Stimulated activated CD8-positive, alpha-beta memory T cell treated with anti-CD3 and anti-CD28 coated beads, Interleukin-15, amount 100 ng/mL, for 48 hours (primary cell): Measurements from ENCODE around the gene GPR63.

Experiments used
- DNase-seq, 2 donors: peaks; one replicate each; pipeline ENCODE4 v3.0.0-alpha.2; 2020; ENCODE audit warnings: low read depth in 2 of 2

GPR63 gene

GRCh38 chr6:96821034-96821433, 16.2 kb downstream of the GPR63 start:
- DNase-seq, result no peak

GRCh38 chr6:96816301-96816817, 20.9 kb downstream of the GPR63 start:
- DNase-seq, result no peak

- DNase-seq, result no peak
Observed at GRCh38 chr6:96814625-96815024, 22.7 kb downstream of the GPR63 start.

GRCh38 chr6:96812077-96812703, 25.1 kb downstream of the GPR63 start:
- DNase-seq, result no peak

GRCh38 chr6:96811670-96812069, 25.6 kb downstream of the GPR63 start:
- no peak for DNase-seq

GRCh38 chr6:96811136-96811535, 26.1 kb downstream of the GPR63 start:
- DNase-seq, result no peak

GRCh38 chr6:96809119-96809518, 28.2 kb downstream of the GPR63 start:
- DNase-seq, result no peak

- DNase-seq, result no peak
Observed at GRCh38 chr6:96803106-96803481, 34.2 kb downstream of the GPR63 start.

GRCh38 chr6:96795481-96795880, 41.8 kb downstream of the GPR63 start:
- no peak for DNase-seq

- DNase-seq, result no peak
Observed at GRCh38 chr6:96794980-96795379, 42.3 kb downstream of the GPR63 start.

- DNase-seq, result no peak
Observed at GRCh38 chr6:96792561-96793190, 44.6 kb downstream of the GPR63 start.

- DNase-seq, result no peak
Observed at GRCh38 chr6:96789871-96790270, 47.4 kb downstream of the GPR63 start.

- DNase-seq, result no peak
Observed at GRCh38 chr6:96787846-96788580, 49.3 kb downstream of the GPR63 start.

GRCh38 chr6:96786336-96786735, 50.9 kb downstream of the GPR63 start:
- DNase-seq, result no peak

- no peak for DNase-seq
Observed at GRCh38 chr6:96784650-96785049, 52.6 kb downstream of the GPR63 start.

GRCh38 chr6:96783307-96783706, 54.0 kb downstream of the GPR63 start:
- DNase-seq, result no peak

- DNase-seq, result no peak
Observed at GRCh38 chr6:96781557-96781956, 55.7 kb downstream of the GPR63 start.

GRCh38 chr6:96777113-96777512, 60.2 kb downstream of the GPR63 start:
- no peak for DNase-seq

- no peak for DNase-seq
Observed at GRCh38 chr6:96775727-96776400, 61.4 kb downstream of the GPR63 start.

GRCh38 chr6:96766769-96767168, 70.5 kb downstream of the GPR63 start:
- DNase-seq, result no peak

GRCh38 chr6:96762599-96762998, 74.7 kb downstream of the GPR63 start:
- no peak for DNase-seq

- no peak for DNase-seq
Observed at GRCh38 chr6:96761794-96762193, 75.5 kb downstream of the GPR63 start.
